Kidney (tissue), 14 donors: ENCODE measurements around the gene CACNB2. TPM values are rescaled to one million over a fixed set of nuclear protein-coding genes. Genes with fewer than 3 reads are reported as not detected.

ENCODE experiments used
- DNase-seq, 5 donors: peaks; one replicate each; pipeline ENCODE4 v3.0.0-alpha.2; 2013 to 2020
- FAIRE-seq: peaks from 2 replicates; lab custom pipeline; 2012; peaks lifted over from hg19 to GRCh38; lab: Jason Lieb, UNC
- H3K27ac ChIP-seq, 2 donors: one replicate each; pipeline ENCODE4 v1.7.0; 2013; ENCODE audit warnings: low read depth in 2 of 2, low read length in 2 of 2, inconsistent platforms in 1 of 2
- H3K27me3 ChIP-seq: one replicate; pipeline ENCODE4 v1.7.1; 2013; ENCODE audit warnings: low read length, inconsistent platforms; ENCODE audit not compliant: control insufficient read depth, insufficient read depth
- H3K36me3 ChIP-seq, 3 donors: one replicate each; pipeline versions ENCODE4 v1.7.0 to v1.7.1; 2013; ENCODE audit warnings: low read length in 3 of 3, control low read depth in 1 of 3, inconsistent platforms in 1 of 3; ENCODE audit not compliant: insufficient read depth in 3 of 3, control insufficient read depth in 2 of 3
- H3K4me1 ChIP-seq, 3 donors: one replicate each; pipeline versions ENCODE4 v1.7.0 to v1.7.1; 2013; ENCODE audit warnings: low read length in 3 of 3, inconsistent platforms in 1 of 3, low read depth in 1 of 3; ENCODE audit not compliant: control insufficient read depth in 2 of 3, insufficient read depth in 2 of 3
- H3K4me3 ChIP-seq, 3 donors: one replicate each; pipeline versions ENCODE4 v1.7.0 to v1.8.1; 2013; ENCODE audit warnings: low read length in 3 of 3, control low read depth in 1 of 3, inconsistent platforms in 1 of 3
- H3K9ac ChIP-seq, 3 donors: one replicate each; pipeline versions ENCODE4 v1.7.0 to v1.7.1; 2013; ENCODE audit warnings: low read length in 3 of 3, control low read depth in 1 of 3, inconsistent platforms in 1 of 3
- H3K9me3 ChIP-seq, 3 donors: one replicate each; pipeline versions ENCODE4 v1.7.0 to v1.7.1; 2013; ENCODE audit warnings: low read length in 3 of 3, control low read depth in 1 of 3, inconsistent platforms in 1 of 3; ENCODE audit not compliant: control insufficient read depth in 2 of 3, insufficient read depth in 1 of 3
- intact Hi-C: fragments of 100-400 bp; cut with DNase I; formaldehyde crosslinking; loops from one replicate; pipeline ENCODE4 v1.11.1; 2022
- polyA plus RNA-seq: library from polyadenylated mRNA; stranded (reverse); fragments of 350-450 nt; fragmentation: Illumina TruSeq; extraction: RNeasy Lipid Tissue Mini Kit (QIAGEN cat#74804); gene quantifications from one replicate; pipeline ENCODE4 v1.2.3, GENCODE V29; 2014; ENCODE audit warnings: low read depth, low replicate concordance; ENCODE audit not compliant: insufficient read depth
- total RNA-seq: library from RNA; stranded (reverse); fragmentation: NEBNext Ultra II Directional; extraction: Animal tissue kit (Norgen Biotek cat#: 25700); gene quantifications from one replicate; pipeline ENCODE4 v1.2.1, GENCODE V29; 2021
- TF ChIP-seq, protein P1 (sequence below): IDR thresholded peaks from 3 replicates; pipeline ENCODE4 v1.5.1; 2012; ENCODE audit warnings: mild to moderate bottlenecking, moderate library complexity, borderline replicate concordance; ENCODE audit not compliant: insufficient read depth; ENCODE audit errors: extremely low read depth
- donor health status: control.
- donor health status: control.
- donor health status: control.
- donor health status: control.
- donor health status: control.
- donor health status: DM: yes; HTN: yes; CAD: no.
- donor health status: Normal renal cell carcinoma (clear cell type).

The CACNB2 gene
- total and polyA plus RNA-seq, 2 donors from 2014 or later = 2.8 TPM

DNA sequence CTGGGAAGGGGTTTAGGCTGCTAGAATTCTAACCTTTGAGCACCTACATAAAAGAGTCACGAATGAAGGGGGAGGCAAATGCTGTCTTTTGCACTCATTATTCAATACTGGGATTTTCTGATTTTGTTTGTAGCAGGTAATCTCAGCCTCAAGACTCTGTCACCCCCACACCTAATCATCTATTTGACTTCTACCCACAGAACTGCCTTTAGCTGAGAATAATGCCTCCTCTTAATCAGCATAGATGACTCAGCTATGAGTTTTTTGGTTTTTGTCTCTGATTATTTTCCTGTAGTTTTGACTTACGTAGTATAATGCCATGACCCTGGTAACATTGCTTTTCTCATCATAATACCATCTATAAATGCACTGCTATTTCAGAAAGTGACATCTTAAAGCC, 42.7 kb upstream of the CACNB2 start:
- DNase-seq = no peak
- H3K27ac ChIP-seq = no peak overlapping the region
- intact Hi-C loops = no loop called here
- H3K9me3 ChIP-seq = no peaks in the 10 kb centered on the region
- H3K4me1 ChIP-seq = no peaks in the 10 kb centered on the region
- no peaks in the 10 kb centered on the region for H3K27me3 ChIP-seq
- no peak overlapping the region for H3K9ac ChIP-seq
- no peaks in the 10 kb centered on the region for H3K36me3 ChIP-seq
- TF ChIP-seq, protein P1, sequence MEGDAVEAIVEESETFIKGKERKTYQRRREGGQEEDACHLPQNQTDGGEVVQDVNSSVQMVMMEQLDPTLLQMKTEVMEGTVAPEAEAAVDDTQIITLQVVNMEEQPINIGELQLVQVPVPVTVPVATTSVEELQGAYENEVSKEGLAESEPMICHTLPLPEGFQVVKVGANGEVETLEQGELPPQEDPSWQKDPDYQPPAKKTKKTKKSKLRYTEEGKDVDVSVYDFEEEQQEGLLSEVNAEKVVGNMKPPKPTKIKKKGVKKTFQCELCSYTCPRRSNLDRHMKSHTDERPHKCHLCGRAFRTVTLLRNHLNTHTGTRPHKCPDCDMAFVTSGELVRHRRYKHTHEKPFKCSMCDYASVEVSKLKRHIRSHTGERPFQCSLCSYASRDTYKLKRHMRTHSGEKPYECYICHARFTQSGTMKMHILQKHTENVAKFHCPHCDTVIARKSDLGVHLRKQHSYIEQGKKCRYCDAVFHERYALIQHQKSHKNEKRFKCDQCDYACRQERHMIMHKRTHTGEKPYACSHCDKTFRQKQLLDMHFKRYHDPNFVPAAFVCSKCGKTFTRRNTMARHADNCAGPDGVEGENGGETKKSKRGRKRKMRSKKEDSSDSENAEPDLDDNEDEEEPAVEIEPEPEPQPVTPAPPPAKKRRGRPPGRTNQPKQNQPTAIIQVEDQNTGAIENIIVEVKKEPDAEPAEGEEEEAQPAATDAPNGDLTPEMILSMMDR = no peak
- no peak overlapping the region for H3K4me3 ChIP-seq
- no peak for FAIRE-seq

DNA sequence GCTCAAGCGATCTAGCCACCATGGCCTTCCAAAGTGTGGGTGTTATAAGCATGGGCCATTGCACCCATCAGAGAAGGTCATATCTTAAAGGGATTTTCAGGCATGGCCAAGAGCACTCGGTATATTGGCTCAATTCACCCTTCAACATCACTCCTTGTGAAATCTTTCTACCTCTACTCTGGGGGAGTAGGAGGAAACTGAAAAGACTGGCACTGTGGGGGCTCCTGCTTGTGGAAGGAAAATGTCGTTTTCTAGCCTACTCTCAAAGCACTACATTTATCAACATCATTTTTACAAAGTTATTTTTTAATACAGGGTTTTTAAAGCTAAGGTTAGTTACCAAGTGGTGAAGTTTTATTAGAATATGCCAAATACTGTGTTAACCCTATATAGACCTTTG, 42.0 kb upstream of the CACNB2 start:
- TF ChIP-seq, protein P1 = no peak
- no peaks in the 10 kb centered on the region for H3K27me3 ChIP-seq
- H3K9me3 ChIP-seq = no peaks in the 10 kb centered on the region
- no peak overlapping the region for H3K27ac ChIP-seq
- FAIRE-seq (no peak), DNase-seq (no peak)
- H3K9ac ChIP-seq = no peak overlapping the region
- no peaks in the 10 kb centered on the region for H3K36me3 ChIP-seq
- no peak overlapping the region for H3K4me3 ChIP-seq
- no peaks in the 10 kb centered on the region for H3K4me1 ChIP-seq
- intact Hi-C loops = no loop called here

DNA sequence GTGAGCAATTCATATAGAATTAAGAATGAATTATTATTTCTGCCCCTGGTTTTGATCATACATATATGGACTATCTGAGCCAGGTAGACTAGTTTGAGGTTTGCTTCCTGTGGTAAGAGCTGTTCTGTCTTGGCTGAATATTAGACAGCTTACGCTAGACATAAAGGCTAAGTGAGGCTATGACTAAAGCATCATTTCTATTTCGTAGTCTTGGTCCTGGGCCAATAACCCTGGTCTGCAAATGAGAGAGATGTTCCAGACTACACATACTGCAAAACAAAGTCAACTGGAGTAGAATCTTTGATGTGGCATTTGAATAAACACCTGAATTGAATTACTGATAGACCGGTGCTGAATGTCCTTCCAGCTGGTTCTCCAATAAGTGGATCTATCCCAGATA, 40.8 kb upstream of the CACNB2 start:
- TF ChIP-seq, protein P1 = no peak
- Histone ChIP-seq H3K27me3 (no peaks in the 10 kb centered on the region), H3K4me3 (no peak overlapping the region), H3K36me3 (no peaks in the 10 kb centered on the region), H3K9me3 (no peaks in the 10 kb centered on the region), H3K9ac (no peak overlapping the region), H3K4me1 (no peaks in the 10 kb centered on the region), H3K27ac (no peak overlapping the region)
- intact Hi-C loops = no loop called here
- DNase-seq (no peak), FAIRE-seq (no peak)

DNA sequence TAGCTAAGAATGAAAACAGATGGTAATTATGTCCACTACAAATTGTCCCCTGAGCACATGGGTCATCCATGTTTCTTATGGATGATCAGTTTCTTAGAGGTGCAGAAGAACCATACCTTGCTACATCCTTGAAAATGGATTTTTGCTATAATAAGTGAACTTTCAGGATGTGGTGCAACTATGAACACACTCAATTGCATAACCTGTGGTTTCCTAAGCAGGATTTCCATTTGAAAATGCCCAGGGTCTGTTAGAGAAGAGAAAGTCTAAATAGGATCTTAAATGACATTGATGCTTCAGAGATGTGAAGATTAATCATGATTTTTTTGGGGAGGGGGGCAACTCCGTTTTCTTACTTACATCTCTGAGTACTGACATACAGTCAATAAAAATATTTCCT, 39.6 kb upstream of the CACNB2 start:
- H3K9ac ChIP-seq = no peak overlapping the region
- H3K27me3 ChIP-seq = no peaks in the 10 kb centered on the region
- no peak for DNase-seq
- H3K9me3 ChIP-seq = no peaks in the 10 kb centered on the region
- no peaks in the 10 kb centered on the region for H3K4me1 ChIP-seq
- intact Hi-C loops = no loop called here
- H3K27ac ChIP-seq = no peak overlapping the region
- H3K4me3 ChIP-seq = no peak overlapping the region
- TF ChIP-seq, protein P1 = no peak
- no peaks in the 10 kb centered on the region for H3K36me3 ChIP-seq
- no peak for FAIRE-seq
